Fibroblast of lung (primary cell): ENCODE data around the gene CEP43.

Experiments
- CTCF ChIP-seq, 2 donors: IDR thresholded peaks in 1 of 2; conservative IDR thresholded peaks in 1 of 2; 1 replicate in 1 of 2; 2 replicates in 1 of 2; pipeline ENCODE4 v1.5.1; 2011 to 2012; ENCODE audit warnings: low read length in 2 of 2, control low read depth in 1 of 2, inconsistent platforms in 1 of 2, low read depth in 1 of 2, mild to moderate bottlenecking in 1 of 2
- EZH2 ChIP-seq: IDR thresholded peaks from 2 replicates; pipeline ENCODE4 v1.5.1; 2012; ENCODE audit warnings: low read length, control low read depth, mild to moderate bottlenecking; ENCODE audit errors: missing control alignments

- TF ChIP-seq CTCF (conservative IDR thresholded peaks at IDR 0.05 in 1 of 2, IDR thresholded peaks at IDR 0.05 in 1 of 2; ENCODE audit: low read depth in 1 of 2, low read length in 2 of 2): no peak
- TF ChIP-seq EZH2: no peak
Measured at GRCh38 chr6:166999145-166999883, at the start of gene CEP43.
